GM18508 (cell line): ENCODE data around the gene CCT4.

Source experiments
- ATAC-seq: cut with Tn5 transposase; IDR thresholded peaks from one replicate; pipeline ENCODE4 v1.9.1; 2021; ENCODE audit warnings: moderate number of reproducible peaks; ENCODE audit not compliant: insufficient read depth, unreplicated experiment

The CCT4 gene

GRCh38 chr2:61822255-61822654, 66.2 kb downstream of the CCT4 start:
- ATAC-seq: no peak
